GM12878 (cell line): ENCODE results near the gene ZC3H10. TPM values are rescaled to one million over a fixed set of nuclear protein-coding genes. Genes with fewer than 3 reads are reported as not detected.

ENCODE experiments used
- ATF7 ChIP-seq: fragments of 450-650 bp; IDR thresholded peaks from 2 replicates; pipeline ENCODE4 v1.6.1; 2016; ENCODE audit warnings: low read depth, mild to moderate bottlenecking
- BCLAF1 ChIP-seq: fragments of 450-650 bp; IDR thresholded peaks from 2 replicates; pipeline ENCODE4 v1.6.1; 2017; ENCODE audit warnings: antibody characterized with exemption, mild to moderate bottlenecking, moderate library complexity
- CREM ChIP-seq: IDR thresholded peaks from 2 replicates; pipeline ENCODE4 v1.6.1; 2014; ENCODE audit warnings: antibody characterized with exemption, low read depth
- ESRRA ChIP-seq: IDR thresholded peaks from 2 replicates; pipeline ENCODE4 v1.6.1; 2012; ENCODE audit warnings: mild to moderate bottlenecking, low read length, improper control_type of control experiment
- IKZF2 ChIP-seq, 2 experiments: fragments of 450-650 bp; IDR thresholded peaks; 2 replicates each; pipeline ENCODE4 v1.6.1; 2017; ENCODE audit warnings: mild to moderate bottlenecking in 2 of 2, moderate library complexity in 2 of 2
- IRF5 ChIP-seq: fragments of 450-650 bp; IDR thresholded peaks from 2 replicates; pipeline ENCODE4 v1.6.1; 2017; ENCODE audit warnings: borderline replicate concordance
- KLF5 ChIP-seq: fragments of 450-650 bp; IDR thresholded peaks from 2 replicates; pipeline ENCODE4 v1.6.1; 2014; ENCODE audit warnings: mild to moderate bottlenecking; ENCODE audit not compliant: partially characterized antibody
- LARP7 ChIP-seq: fragments of 450-650 bp; IDR thresholded peaks from 2 replicates; pipeline ENCODE4 v1.6.1; 2017; ENCODE audit warnings: mild to moderate bottlenecking
- MAX ChIP-seq: IDR thresholded peaks from 2 replicates; pipeline ENCODE4 v1.6.1; 2012; ENCODE audit warnings: low read depth, low read length, improper control_type of control experiment
- MYB ChIP-seq: fragments of 150-350 bp; IDR thresholded peaks from 2 replicates; pipeline ENCODE4 v1.6.1; 2014; ENCODE audit warnings: mild to moderate bottlenecking, low read depth, low read length, borderline replicate concordance
- POU2F2 ChIP-seq: IDR thresholded peaks from 3 replicates; pipeline ENCODE4 v1.6.1; 2011; ENCODE audit warnings: low read depth, mild to moderate bottlenecking, low read length, borderline replicate concordance
- RB1 ChIP-seq: fragments of 450-650 bp; formaldehyde crosslinking; IDR thresholded peaks from 2 replicates; pipeline ENCODE4 v1.6.1; 2017; ENCODE audit warnings: mild to moderate bottlenecking, borderline replicate concordance
- SIX5 ChIP-seq: IDR thresholded peaks from 2 replicates; pipeline ENCODE4 v1.6.1; 2011; ENCODE audit warnings: mild to moderate bottlenecking, low read depth, low read length, moderate library complexity; ENCODE audit not compliant: severe bottlenecking
- SKIL ChIP-seq: fragments of 450-650 bp; IDR thresholded peaks from 2 replicates; pipeline ENCODE4 v1.6.1; 2017; ENCODE audit warnings: mild to moderate bottlenecking, low read depth, inconsistent platforms; ENCODE audit not compliant: poor library complexity, severe bottlenecking
- ZBED1 ChIP-seq: IDR thresholded peaks from 2 replicates; pipeline ENCODE4 v1.6.1; 2016; ENCODE audit warnings: borderline replicate concordance
- ZNF24 ChIP-seq: fragments of 450-650 bp; IDR thresholded peaks from 2 replicates; pipeline ENCODE4 v1.6.1; 2017; ENCODE audit warnings: antibody characterized with exemption, mild to moderate bottlenecking
- ZNF274 ChIP-seq: IDR thresholded peaks from one replicate; pipeline ENCODE4 v1.8.0; 2011; ENCODE audit not compliant: insufficient read length, insufficient read depth
- ZNF592 ChIP-seq: fragments of 450-650 bp; IDR thresholded peaks from 2 replicates; pipeline ENCODE4 v1.6.1; 2017; ENCODE audit warnings: mild to moderate bottlenecking, moderate library complexity
- polyA plus RNA-seq, 11 experiments: library from polyadenylated mRNA; depleted of rRNA in 4 of 11; unstranded in 6 of 11; stranded (reverse) in 5 of 11; fragments of >200 nt; fragmentation: Nextera tagmentation in 4 of 11; fragmentation: Illumina TruSeq in 1 of 11; extraction: Ambion mirVana in 4 of 11; extraction: Trizol in 1 of 11; gene quantifications; 1 replicate in 1 of 11; 2 replicates in 10 of 11; pipeline versions ENCODE4 v1.2.1 to v1.2.3, GENCODE V29; 2011 to 2016; ENCODE audit warnings: inconsistent platforms in 2 of 11, missing spikeins in 2 of 11, low read depth in 1 of 11
- total RNA-seq, 4 experiments: library from RNA; depleted of rRNA in 3 of 4; stranded (reverse); fragments of >200 nt in 3 of 4; fragmentation: Illumina TruSeq in 1 of 4; extraction: Trizol in 1 of 4; gene quantifications; 2 replicates each; pipeline versions ENCODE4 v1.2.1 to v1.2.3, GENCODE V29; 2013 to 2021

The ZC3H10 gene
- total and polyA plus RNA-seq, 10 of the 15 experiments (the other 5 are each of a cell fraction or from before 2014, with no cell fraction given) = 0.56 to 6.4 (median 3.7) TPM

GRCh38 chr12:56158029-56158925, 40.2 kb downstream of the ZC3H10 start, which contains the start of gene MYL6 (continued):
- no peak for TF ChIP-seq ZNF592
- TF ChIP-seq IRF5 = no peak
- TF ChIP-seq LARP7 = peak; percentile 79
- TF ChIP-seq ESRRA = no peak
- TF ChIP-seq ZNF274 = no peak
- TF ChIP-seq POU2F2 = peak; percentile 95
- TF ChIP-seq RB1 = peak; percentile 65; the same call in 1 of the 2 replicates
- TF ChIP-seq ZNF24 = no peak
- peak; percentile 93 for TF ChIP-seq CREM
- TF ChIP-seq SIX5 = no peak
- TF ChIP-seq ATF7 = peak; percentile 100
- no peak for TF ChIP-seq MAX
- TF ChIP-seq ZBED1 = peak; percentile 24; the same call in 1 of the 2 replicates
- TF ChIP-seq KLF5 = peak; percentile 58
- peak; percentile 61 for TF ChIP-seq SKIL
- TF ChIP-seq BCLAF1 = no peak
- TF ChIP-seq MYB = no peak
- peak; percentile 78 to 88 for TF ChIP-seq IKZF2 (IDR thresholded peaks at IDR 0.05)
